MM.1S (cell line): Measurements from ENCODE around the gene NDUFS3.
"Not testable (repeated sequence)": the region's sequence is repeated elsewhere in the genome, so short reads cannot be mapped to it uniquely, and the experiment has no call there.

Experiments used
- DNase-seq: peaks from one replicate; pipeline ENCODE4 v3.0.0-alpha.2; 2015
- H2AFZ ChIP-seq: fragments of 300-600 bp; sonication (generic); 2 replicates; pipeline ENCODE4 v1.6.0; 2016; ENCODE audit warnings: antibody characterized with exemption, low read length
- H3F3A ChIP-seq: fragments of 300-600 bp; sonication (generic); 2 replicates; pipeline ENCODE4 v1.6.1; 2016; ENCODE audit warnings: mild to moderate bottlenecking, antibody characterized with exemption, low read length, moderate library complexity, mixed read lengths; ENCODE audit not compliant: insufficient read depth
- H3K27ac ChIP-seq: fragments of 300-600 bp; sonication (generic); 2 replicates; pipeline ENCODE4 v1.5.1; 2016; ENCODE audit warnings: mild to moderate bottlenecking, low read length
- H3K27me3 ChIP-seq: fragments of 300-600 bp; sonication (generic); replicated peaks from 2 replicates; pipeline ENCODE4 v1.6.0; 2016; ENCODE audit warnings: low read length; ENCODE audit not compliant: insufficient read depth
- H3K36me3 ChIP-seq: fragments of 300-600 bp; sonication (generic); replicated peaks from 2 replicates; pipeline ENCODE4 v1.6.1; 2016; ENCODE audit warnings: mild to moderate bottlenecking, low read length, mixed read lengths; ENCODE audit not compliant: insufficient read depth
- H3K4me1 ChIP-seq: fragments of 300-600 bp; sonication (generic); 2 replicates; pipeline ENCODE4 v1.6.1; 2016; ENCODE audit warnings: low read length, mixed read lengths
- H3K4me2 ChIP-seq: fragments of 300-600 bp; sonication (generic); 2 replicates; pipeline ENCODE4 v1.6.0; 2016; ENCODE audit warnings: low read depth, low read length
- H3K4me3 ChIP-seq: fragments of 300-600 bp; sonication (generic); 2 replicates; pipeline ENCODE4 v1.5.1; 2016; ENCODE audit warnings: low read length, mixed read lengths
- H3K79me2 ChIP-seq: fragments of 300-600 bp; sonication (generic); 2 replicates; pipeline ENCODE4 v1.6.1; 2016; ENCODE audit warnings: mixed run types, low read length, mixed read lengths
- H3K9ac ChIP-seq: fragments of 300-600 bp; sonication (generic); 2 replicates; pipeline ENCODE4 v1.6.1; 2016; ENCODE audit warnings: low read length, mixed read lengths
- H3K9me2 ChIP-seq: fragments of 300-600 bp; sonication (generic); replicated peaks from 2 replicates; pipeline ENCODE4 v1.6.1; 2016; ENCODE audit warnings: mild to moderate bottlenecking, low read length, mixed read lengths; ENCODE audit not compliant: insufficient read depth
- H3K9me3 ChIP-seq: fragments of 300-600 bp; sonication (generic); replicated peaks from 2 replicates; pipeline ENCODE4 v1.6.1; 2016; ENCODE audit warnings: mild to moderate bottlenecking, low read length, mixed read lengths; ENCODE audit not compliant: insufficient read depth
- H4K20me1 ChIP-seq: fragments of 300-600 bp; sonication (generic); 2 replicates; pipeline ENCODE4 v1.6.1; 2016; ENCODE audit warnings: mild to moderate bottlenecking, low read length, moderate library complexity, mixed read lengths; ENCODE audit not compliant: insufficient read depth
- EZH2 ChIP-seq: fragments of 300-600 bp; sonication (generic); optimal IDR thresholded peaks from 2 replicates; pipeline ENCODE3; 2017; ENCODE audit warnings: low read depth, mild to moderate bottlenecking, antibody characterized with exemption, low read length, mixed read lengths
- EZH2phosphoT487 ChIP-seq: fragments of 300-600 bp; sonication (generic); IDR thresholded peaks from 2 replicates; pipeline ENCODE4 v1.6.1; 2018; ENCODE audit warnings: antibody characterized with exemption, low read length
- TF ChIP-seq, protein P1 (sequence below): fragments of 300-600 bp; sonication (generic); IDR thresholded peaks from 2 replicates; pipeline ENCODE4 v1.5.1; 2016; ENCODE audit warnings: antibody characterized with exemption, low read length, mixed read lengths

NDUFS3 gene

GRCh38 chr11:47578524-47579494 is at the start of gene NDUFS3, which contains the start of gene KBTBD4:
Gene NDUFS3, plus strand, starts transcription at chr11:47579074. Its CDS starts 18 bp downstream, at chr11:47579092.
Gene KBTBD4, minus strand, starts transcription at chr11:47578970. Its CDS starts 19 bp downstream, at chr11:47578951.
- Histone ChIP-seq H4K20me1 (no peaks in the 10 kb centered on the region), H3K27ac (peak within 1 kb of the TSS; percentile 79), H3K9me2 (no peaks in the 10 kb centered on the region), H2AFZ (peak within 1 kb of the TSS; percentile 52), H3K9me3 (no peaks in the 10 kb centered on the region), H3K79me2 (peaks cover 69% of the 10 kb centered on the region), H3K4me3 (peak within 1 kb of the TSS; percentile 93), H3K4me2 (peak within 1 kb of the TSS; percentile 68), H3K36me3 (peaks cover 18% of the 10 kb centered on the region; the same call in 1 of the 2 replicates), H3K27me3 (no peaks in the 10 kb centered on the region), H3K4me1 (peaks cover 16% of the 10 kb centered on the region), H3F3A (no peaks in the 10 kb centered on the region), H3K9ac (peak within 1 kb of the TSS; percentile 80)
- peak; percentile 87 for DNase-seq
- no peak for TF ChIP-seq EZH2
- TF ChIP-seq, protein P1, sequence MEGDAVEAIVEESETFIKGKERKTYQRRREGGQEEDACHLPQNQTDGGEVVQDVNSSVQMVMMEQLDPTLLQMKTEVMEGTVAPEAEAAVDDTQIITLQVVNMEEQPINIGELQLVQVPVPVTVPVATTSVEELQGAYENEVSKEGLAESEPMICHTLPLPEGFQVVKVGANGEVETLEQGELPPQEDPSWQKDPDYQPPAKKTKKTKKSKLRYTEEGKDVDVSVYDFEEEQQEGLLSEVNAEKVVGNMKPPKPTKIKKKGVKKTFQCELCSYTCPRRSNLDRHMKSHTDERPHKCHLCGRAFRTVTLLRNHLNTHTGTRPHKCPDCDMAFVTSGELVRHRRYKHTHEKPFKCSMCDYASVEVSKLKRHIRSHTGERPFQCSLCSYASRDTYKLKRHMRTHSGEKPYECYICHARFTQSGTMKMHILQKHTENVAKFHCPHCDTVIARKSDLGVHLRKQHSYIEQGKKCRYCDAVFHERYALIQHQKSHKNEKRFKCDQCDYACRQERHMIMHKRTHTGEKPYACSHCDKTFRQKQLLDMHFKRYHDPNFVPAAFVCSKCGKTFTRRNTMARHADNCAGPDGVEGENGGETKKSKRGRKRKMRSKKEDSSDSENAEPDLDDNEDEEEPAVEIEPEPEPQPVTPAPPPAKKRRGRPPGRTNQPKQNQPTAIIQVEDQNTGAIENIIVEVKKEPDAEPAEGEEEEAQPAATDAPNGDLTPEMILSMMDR, result no peak
- no peak for TF ChIP-seq EZH2phosphoT487

GRCh38 chr11:47529951-47530350 is 48.9 kb upstream of the NDUFS3 start:
- Histone ChIP-seq H3K27me3 (no peaks in the 10 kb centered on the region), H3K4me2 (no peak overlapping the region), H2AFZ (no peak overlapping the region), H3K9me2 (no peaks in the 10 kb centered on the region), H3K79me2 (peaks cover 99% of the 10 kb centered on the region), H3K4me3 (no peak overlapping the region), H3K9me3 (no peaks in the 10 kb centered on the region), H3F3A (peaks cover 26% of the 10 kb centered on the region), H4K20me1 (peaks cover 24% of the 10 kb centered on the region; the same call in 1 of the 2 replicates), H3K9ac (no peak overlapping the region), H3K36me3 (no peaks in the 10 kb centered on the region), H3K27ac (no peak overlapping the region), H3K4me1 (peaks cover 26% of the 10 kb centered on the region)
- no peak for DNase-seq
- no peak for TF ChIP-seq EZH2phosphoT487
- TF ChIP-seq EZH2, result no peak
- TF ChIP-seq, protein P1, result no peak

DNA sequence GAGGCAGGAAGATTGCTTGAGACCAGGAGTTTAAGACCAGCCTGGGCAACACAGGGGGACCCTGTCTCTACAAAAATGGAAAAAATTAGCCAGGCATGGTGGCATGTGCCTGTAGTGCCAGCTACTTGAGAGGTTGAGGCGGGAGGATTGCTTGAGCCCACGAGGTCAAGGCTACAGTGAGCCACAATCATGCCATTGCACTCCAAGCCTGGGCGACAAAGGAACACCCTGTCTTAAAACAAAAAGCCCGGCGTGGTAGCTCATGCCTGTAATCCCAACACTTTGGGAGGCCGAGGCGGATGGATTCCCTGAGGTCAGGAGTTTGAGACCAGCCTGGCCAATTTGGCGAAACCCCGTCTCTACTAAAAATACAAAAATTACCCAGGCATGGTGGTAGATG is 48.2 kb upstream of the NDUFS3 start:
- H3K9me3 ChIP-seq, H2AFZ ChIP-seq, H3K4me2 ChIP-seq, H3K9ac ChIP-seq, H3K9me2 ChIP-seq, DNase-seq, H3K36me3 ChIP-seq, H3K27ac ChIP-seq, H3K27me3 ChIP-seq, H3K4me3 ChIP-seq: not testable (repeated sequence)
- Histone ChIP-seq H3F3A (peaks cover 19% of the 10 kb centered on the region), H4K20me1 (peaks cover 20% of the 10 kb centered on the region; the same call in 1 of the 2 replicates), H3K79me2 (peaks cover 98% of the 10 kb centered on the region), H3K4me1 (peaks cover 19% of the 10 kb centered on the region)
